Keratinocyte (primary cell): Measurements from ENCODE around the gene NDUFC2. TPM values are rescaled to one million over a fixed set of nuclear protein-coding genes. Genes with fewer than 3 reads are reported as not detected.
A peak's percentile ranks its signal among the peaks of the same experiment; 100 is the strongest.
"Not testable (repeated sequence)": the region's sequence is repeated elsewhere in the genome, so short reads cannot be mapped to it uniquely, and the experiment has no call there.

Experiments
- DNase-seq: peaks from one replicate; pipeline ENCODE4 v3.0.0-alpha.2; 2011; ENCODE audit warnings: low read depth, missing footprints, low spot score
- FAIRE-seq: peaks from 2 replicates; lab custom pipeline; 2011; peaks lifted over from hg19 to GRCh38; lab: Jason Lieb, UNC
- H2AFZ ChIP-seq: 2 replicates; pipeline ENCODE4 v1.6.0; 2012; ENCODE audit warnings: low read length, control low read depth, inconsistent platforms; ENCODE audit not compliant: control insufficient read depth
- H3K27ac ChIP-seq: 2 replicates; pipeline ENCODE4 v1.5.1; 2011; ENCODE audit warnings: low read length; ENCODE audit not compliant: control insufficient read depth, insufficient read depth
- H3K27me3 ChIP-seq: 3 replicates; pipeline ENCODE4 v1.6.0; 2011; ENCODE audit warnings: low read length; ENCODE audit not compliant: control insufficient read depth, insufficient read depth; ENCODE audit errors: extremely low read depth
- H3K36me3 ChIP-seq, 2 experiments: 2 replicates in 1 of 2; 3 replicates in 1 of 2; pipeline ENCODE4 v1.5.1; 2011; ENCODE audit warnings: low read length in 2 of 2, mild to moderate bottlenecking in 1 of 2; ENCODE audit not compliant: control insufficient read depth in 2 of 2, insufficient read depth in 2 of 2; ENCODE audit errors: extremely low read depth in 1 of 2
- H3K4me1 ChIP-seq: 3 replicates; pipeline ENCODE4 v1.5.1; 2011; ENCODE audit warnings: low read length; ENCODE audit not compliant: control insufficient read depth, insufficient read depth; ENCODE audit errors: extremely low read depth
- H3K4me2 ChIP-seq: 3 replicates; pipeline ENCODE4 v1.6.0; 2011; ENCODE audit warnings: low read depth, low read length; ENCODE audit not compliant: control insufficient read depth, insufficient read depth; ENCODE audit errors: extremely low read depth
- H3K4me3 ChIP-seq, 3 experiments: fragments of 200-600 bp in 1 of 3; sonication (generic) in 1 of 3; 2 replicates in 2 of 3; 3 replicates in 1 of 3; pipeline ENCODE4 v1.5.1; 2011 to 2016; ENCODE audit warnings: low read length in 3 of 3, mild to moderate bottlenecking in 3 of 3, control low read depth in 2 of 3, inconsistent platforms in 1 of 3, low read depth in 1 of 3, mixed read lengths in 1 of 3, mixed run types in 1 of 3, moderate library complexity in 1 of 3; ENCODE audit not compliant: control insufficient read depth in 2 of 3, insufficient read depth in 2 of 3; ENCODE audit errors: extremely low read depth in 1 of 3
- H3K79me2 ChIP-seq: 2 replicates; pipeline ENCODE4 v1.6.0; 2012; ENCODE audit warnings: low read length; ENCODE audit not compliant: control insufficient read depth, insufficient read depth
- H3K9ac ChIP-seq: 3 replicates; pipeline ENCODE4 v1.6.0; 2011; ENCODE audit warnings: low read length; ENCODE audit not compliant: control insufficient read depth, insufficient read depth; ENCODE audit errors: extremely low read depth
- H3K9me1 ChIP-seq: 3 replicates; pipeline ENCODE4 v1.6.0; 2011; ENCODE audit warnings: low read length; ENCODE audit not compliant: control insufficient read depth, insufficient read depth; ENCODE audit errors: extremely low read depth
- H3K9me3 ChIP-seq: 2 replicates; pipeline ENCODE4 v1.5.1; 2012; ENCODE audit warnings: low read depth, low read length; ENCODE audit not compliant: control insufficient read depth
- H4K20me1 ChIP-seq: 3 replicates; pipeline ENCODE4 v1.6.0; 2011; ENCODE audit warnings: low read length; ENCODE audit not compliant: control insufficient read depth, insufficient read depth; ENCODE audit errors: extremely low read depth
- EZH2 ChIP-seq: IDR thresholded peaks from one replicate; pipeline ENCODE4 v1.6.1; 2012; ENCODE audit warnings: inconsistent platforms, mild to moderate bottlenecking, low read length, moderate library complexity
- dilution Hi-C: fragments of 300-500 bp; cut with MboI; formaldehyde crosslinking; loops from one replicate; pipeline ENCODE4 v1.7.0; 2020; ENCODE audit warnings: low sequenced_read_pairs; ENCODE audit not compliant: extremely low pct_ligation_motif_present
- polyA plus RNA-seq, 5 experiments: library from polyadenylated mRNA; depleted of rRNA in 3 of 5; stranded (reverse) in 3 of 5; stranded (forward) in 1 of 5; unstranded in 1 of 5; fragments of >200 nt; gene quantifications; 1 replicate in 1 of 5; 2 replicates in 3 of 5; 3 replicates in 1 of 5; pipeline versions ENCODE4 v1.2.1 to v1.2.3, GENCODE V29; 2011 to 2012; ENCODE audit warnings: missing spikeins in 2 of 5, low read depth in 1 of 5, low replicate concordance in 1 of 5
- TF ChIP-seq, protein P1 (sequence below), 3 experiments: IDR thresholded peaks in 1 of 3; conservative IDR thresholded peaks in 1 of 3; optimal IDR thresholded peaks in 1 of 3; 2 replicates in 2 of 3; 3 replicates in 1 of 3; pipeline versions ENCODE3 to v1.5.1; 2011; ENCODE audit warnings: low read length in 3 of 3, mild to moderate bottlenecking in 3 of 3, moderate library complexity in 2 of 3, control low read depth in 1 of 3, inconsistent platforms in 1 of 3; ENCODE audit not compliant: insufficient read depth in 2 of 3; ENCODE audit errors: extremely low read depth in 1 of 3

NDUFC2 gene
- polyA plus RNA-seq, 1 donor (not counting 4 experiments of a cell fraction or from before 2014, with no cell fraction given) = 150 TPM

DNA sequence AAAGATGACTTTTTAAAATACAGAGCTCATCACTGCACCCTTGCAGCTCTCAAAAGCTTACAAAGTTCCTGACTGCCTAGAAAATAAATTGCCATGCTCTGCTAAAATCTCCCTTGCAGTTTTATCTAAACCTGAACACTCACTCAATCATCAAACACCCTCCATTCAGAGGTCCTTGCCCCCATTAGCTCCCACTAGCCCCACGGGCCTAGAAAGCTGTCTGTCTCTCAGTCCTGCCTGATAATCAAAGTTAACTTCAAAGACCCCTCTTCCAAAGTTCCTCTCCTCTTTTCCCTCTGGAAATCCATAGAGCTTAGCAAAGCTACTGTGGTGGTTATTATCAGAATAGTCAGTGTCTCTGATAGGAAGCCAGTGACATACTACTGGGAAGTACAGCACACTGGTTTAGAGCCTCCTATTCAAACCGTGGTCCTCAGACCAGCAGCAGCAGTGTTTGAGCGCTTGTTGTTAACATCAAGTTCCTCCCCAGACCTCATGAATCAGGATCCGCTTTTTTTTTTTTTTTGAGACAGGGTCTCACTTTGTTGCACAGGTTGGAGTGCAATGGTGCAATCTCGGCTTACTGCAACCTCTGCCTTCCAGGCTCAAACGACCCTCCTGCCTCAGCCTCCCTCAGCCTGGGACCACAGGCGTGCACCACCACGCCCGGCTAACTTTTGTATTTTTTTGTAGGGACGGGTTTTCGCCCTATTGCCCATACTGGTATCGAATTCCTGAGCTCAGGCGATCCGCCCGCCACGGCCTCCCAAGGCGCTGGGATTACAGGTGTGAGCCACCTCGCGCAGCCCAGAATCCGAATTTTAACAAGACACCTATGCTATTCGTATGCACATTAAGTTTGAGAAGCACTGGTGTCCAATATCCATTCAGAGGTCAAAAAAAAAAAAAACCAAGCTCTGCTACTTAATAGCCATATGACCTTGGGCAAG is 1.2 kb downstream of the NDUFC2 start:
- no peak overlapping the region for H2AFZ ChIP-seq
- peaks cover 59% of the 10 kb centered on the region for H3K79me2 ChIP-seq
- H3K4me1 ChIP-seq = peaks cover 14% of the 10 kb centered on the region
- no peaks in the 10 kb centered on the region for H3K27me3 ChIP-seq
- peak overlapping the region; percentile 82 for H3K4me2 ChIP-seq
- FAIRE-seq = no peak
- dilution Hi-C loops = no loop called here
- no peaks in the 10 kb centered on the region for H3K9me3 ChIP-seq
- peaks cover 7% of the 10 kb centered on the region for H3K9me1 ChIP-seq
- peaks cover 5% of the 10 kb centered on the region for H4K20me1 ChIP-seq
- H3K9ac ChIP-seq = peak overlapping the region; percentile 88
- peak overlapping the region; percentile 61 to 95 (median 93) for H3K4me3 ChIP-seq
- H3K27ac ChIP-seq = peak overlapping the region; percentile 87
- no peak for DNase-seq
- H3K36me3 ChIP-seq = peaks cover 2 to 5% of the 10 kb centered on the region in 2 experiments
- no peak for TF ChIP-seq EZH2
- TF ChIP-seq, protein P1, sequence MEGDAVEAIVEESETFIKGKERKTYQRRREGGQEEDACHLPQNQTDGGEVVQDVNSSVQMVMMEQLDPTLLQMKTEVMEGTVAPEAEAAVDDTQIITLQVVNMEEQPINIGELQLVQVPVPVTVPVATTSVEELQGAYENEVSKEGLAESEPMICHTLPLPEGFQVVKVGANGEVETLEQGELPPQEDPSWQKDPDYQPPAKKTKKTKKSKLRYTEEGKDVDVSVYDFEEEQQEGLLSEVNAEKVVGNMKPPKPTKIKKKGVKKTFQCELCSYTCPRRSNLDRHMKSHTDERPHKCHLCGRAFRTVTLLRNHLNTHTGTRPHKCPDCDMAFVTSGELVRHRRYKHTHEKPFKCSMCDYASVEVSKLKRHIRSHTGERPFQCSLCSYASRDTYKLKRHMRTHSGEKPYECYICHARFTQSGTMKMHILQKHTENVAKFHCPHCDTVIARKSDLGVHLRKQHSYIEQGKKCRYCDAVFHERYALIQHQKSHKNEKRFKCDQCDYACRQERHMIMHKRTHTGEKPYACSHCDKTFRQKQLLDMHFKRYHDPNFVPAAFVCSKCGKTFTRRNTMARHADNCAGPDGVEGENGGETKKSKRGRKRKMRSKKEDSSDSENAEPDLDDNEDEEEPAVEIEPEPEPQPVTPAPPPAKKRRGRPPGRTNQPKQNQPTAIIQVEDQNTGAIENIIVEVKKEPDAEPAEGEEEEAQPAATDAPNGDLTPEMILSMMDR (optimal IDR thresholded peaks at IDR 0.05 in 1 of 3, IDR thresholded peaks at IDR 0.05 in 1 of 3, conservative IDR thresholded peaks at IDR 0.05 in 1 of 3; ENCODE audit: extremely low read depth in 1 of 3, insufficient read depth in 2 of 3, low read length in 3 of 3) = no peak

DNA sequence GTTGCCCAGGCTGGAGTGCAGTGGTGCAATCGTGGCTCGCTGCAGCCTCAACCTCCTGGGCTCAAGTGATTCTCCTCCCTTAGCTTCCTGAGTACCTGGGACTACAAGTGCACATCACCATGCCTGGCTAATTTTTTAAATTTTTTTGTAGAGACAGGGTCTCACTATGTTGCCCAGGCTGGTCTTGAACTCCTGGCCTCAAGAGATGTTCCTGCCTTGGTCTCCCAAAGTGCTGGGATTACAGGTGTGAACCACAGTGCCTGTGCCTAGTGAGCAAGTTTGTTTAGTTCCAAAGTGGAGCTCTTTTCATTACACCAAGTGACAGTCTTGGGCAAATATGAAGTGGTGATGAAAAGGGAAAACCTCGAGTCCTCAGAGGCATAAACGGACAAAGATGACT is 2.1 kb downstream of the NDUFC2 start:
- Histone ChIP-seq H3K4me1 (peaks cover 14% of the 10 kb centered on the region), H3K4me2 (peak overlapping the region; percentile 82), H3K79me2 (peaks cover 64% of the 10 kb centered on the region)
- H3K4me3 ChIP-seq, H3K36me3 ChIP-seq, FAIRE-seq, H3K9me1 ChIP-seq, H3K27me3 ChIP-seq, H4K20me1 ChIP-seq, DNase-seq, H3K9me3 ChIP-seq, H3K27ac ChIP-seq, H2AFZ ChIP-seq, H3K9ac ChIP-seq, dilution Hi-C loops: not testable (repeated sequence)
